Peyer's patch (tissue), 4 donors: ENCODE data around the gene R3HDM2. TPM values are rescaled to one million over a fixed set of nuclear protein-coding genes. Genes with fewer than 3 reads are reported as not detected.

ENCODE experiments used
- DNase-seq, 3 donors: peaks; one replicate each; pipeline ENCODE4 v3.0.0-alpha.2; 2017 to 2019
- H3K27ac ChIP-seq, 4 donors: fragments of 200-600 bp; sonication (generic); one replicate each; pipeline ENCODE4 v1.5.1; 2016 to 2019
- H3K27me3 ChIP-seq, 2 donors: fragments of 200-600 bp; sonication (generic); one replicate each; pipeline ENCODE4 v1.5.1; 2019
- H3K36me3 ChIP-seq, 3 donors: fragments of 200-600 bp; sonication (generic); one replicate each; pipeline ENCODE4 v1.5.1; 2016 to 2019
- H3K4me1 ChIP-seq, 4 donors: fragments of 200-600 bp; sonication (generic); one replicate each; pipeline ENCODE4 v1.5.1; 2016 to 2019
- H3K4me3 ChIP-seq, 4 donors: fragments of 200-600 bp; sonication (generic); 1 replicate in 3 of 4; 2 replicates in 1 of 4; pipeline ENCODE4 v1.5.1; 2016 to 2019; ENCODE audit warnings: mild to moderate bottlenecking in 1 of 4
- H3K9me3 ChIP-seq, 4 donors: fragments of 200-600 bp; sonication (generic); one replicate each; pipeline ENCODE4 v1.5.1; 2016 to 2019; ENCODE audit warnings: mild to moderate bottlenecking in 1 of 4
- POLR2A ChIP-seq, 2 donors: fragments of 450-650 bp; IDR thresholded peaks; one replicate each; pipeline ENCODE4 v1.5.1; 2017; ENCODE audit warnings: antibody characterized with exemption in 2 of 2, mild to moderate bottlenecking in 2 of 2, moderate library complexity in 2 of 2
- total RNA-seq, 4 donors: library from RNA; depleted of rRNA; stranded (reverse); fragments of >200 nt; gene quantifications; one replicate each; pipeline ENCODE4 v1.1.0, GENCODE V29; 2016
- TF ChIP-seq, protein P1 (sequence below), 6 experiments: fragments of 450-650 bp in 4 of 6; fragments of 200-600 bp in 2 of 6; sonication (generic) in 1 of 6; IDR thresholded peaks; one replicate each; pipeline ENCODE4 v1.5.1; 2017 to 2019; ENCODE audit warnings: antibody characterized with exemption in 6 of 6, mild to moderate bottlenecking in 3 of 6, moderate library complexity in 1 of 6

The R3HDM2 gene
- total RNA-seq, 4 donors from 2014 or later, result 23.1 to 145 (median 54.8) TPM

DNA sequence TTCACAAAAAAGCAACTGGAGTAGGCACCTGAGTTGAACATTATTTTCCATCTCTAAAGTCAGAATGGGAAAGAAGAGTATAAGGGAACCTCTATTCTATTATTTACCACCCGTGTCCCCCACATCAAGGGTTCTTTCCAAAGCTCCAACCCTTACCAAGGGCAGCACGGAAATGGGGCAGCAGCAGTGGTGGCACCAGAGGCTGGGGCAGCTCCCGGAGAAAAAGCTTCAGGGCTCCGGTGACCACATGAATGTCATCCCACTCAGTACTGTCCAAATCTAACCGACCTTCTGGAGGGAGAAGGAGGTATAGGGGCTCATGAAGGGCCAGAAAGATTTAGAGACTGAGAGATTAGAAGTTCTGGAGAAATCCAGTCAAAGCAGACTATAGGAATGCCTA is 43.0 kb upstream of the R3HDM2 start:
- TF ChIP-seq, protein P1, sequence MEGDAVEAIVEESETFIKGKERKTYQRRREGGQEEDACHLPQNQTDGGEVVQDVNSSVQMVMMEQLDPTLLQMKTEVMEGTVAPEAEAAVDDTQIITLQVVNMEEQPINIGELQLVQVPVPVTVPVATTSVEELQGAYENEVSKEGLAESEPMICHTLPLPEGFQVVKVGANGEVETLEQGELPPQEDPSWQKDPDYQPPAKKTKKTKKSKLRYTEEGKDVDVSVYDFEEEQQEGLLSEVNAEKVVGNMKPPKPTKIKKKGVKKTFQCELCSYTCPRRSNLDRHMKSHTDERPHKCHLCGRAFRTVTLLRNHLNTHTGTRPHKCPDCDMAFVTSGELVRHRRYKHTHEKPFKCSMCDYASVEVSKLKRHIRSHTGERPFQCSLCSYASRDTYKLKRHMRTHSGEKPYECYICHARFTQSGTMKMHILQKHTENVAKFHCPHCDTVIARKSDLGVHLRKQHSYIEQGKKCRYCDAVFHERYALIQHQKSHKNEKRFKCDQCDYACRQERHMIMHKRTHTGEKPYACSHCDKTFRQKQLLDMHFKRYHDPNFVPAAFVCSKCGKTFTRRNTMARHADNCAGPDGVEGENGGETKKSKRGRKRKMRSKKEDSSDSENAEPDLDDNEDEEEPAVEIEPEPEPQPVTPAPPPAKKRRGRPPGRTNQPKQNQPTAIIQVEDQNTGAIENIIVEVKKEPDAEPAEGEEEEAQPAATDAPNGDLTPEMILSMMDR (IDR thresholded peaks at IDR 0.05), result no peak
- TF ChIP-seq POLR2A (IDR thresholded peaks at IDR 0.05), result no peak
- Histone ChIP-seq H3K27me3 (peaks cover 0 to 11% of the 10 kb centered on the region in 2 donors), H3K9me3 (no peaks in the 10 kb centered on the region), H3K4me1 (peaks cover 8 to 36% (median 20%) of the 10 kb centered on the region in 4 donors), H3K27ac (no peak overlapping the region), H3K4me3 (no peak overlapping the region), H3K36me3 (peaks cover 0 to 9% (median 0%) of the 10 kb centered on the region in 3 donors)
- DNase-seq, result no peak

DNA sequence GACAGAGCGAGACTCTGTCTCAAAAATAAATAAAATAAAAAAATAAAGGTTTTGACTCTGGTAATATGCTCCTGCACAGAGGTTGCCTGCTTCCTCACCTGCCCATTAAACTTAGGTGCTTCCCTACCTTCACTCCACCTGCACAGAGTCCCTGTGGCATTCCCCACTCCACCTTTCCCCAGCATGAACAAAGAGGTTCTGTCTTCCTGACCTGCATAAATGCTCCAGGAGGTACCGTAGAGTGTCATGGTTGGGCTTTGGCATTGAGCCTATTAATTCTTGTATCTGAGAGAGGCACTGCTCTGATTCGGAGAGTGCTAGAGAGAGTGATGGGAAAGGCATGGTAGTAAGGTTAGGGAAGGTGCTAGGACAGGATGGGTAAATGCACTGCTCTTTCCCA is 42.5 kb upstream of the R3HDM2 start:
- H3K27ac ChIP-seq, result no peak overlapping the region
- peaks cover 0 to 9% (median 0%) of the 10 kb centered on the region in 3 donors for H3K36me3 ChIP-seq
- H3K9me3 ChIP-seq, result no peaks in the 10 kb centered on the region
- peaks cover 8 to 36% (median 18%) of the 10 kb centered on the region in 4 donors for H3K4me1 ChIP-seq
- TF ChIP-seq POLR2A (IDR thresholded peaks at IDR 0.05), result no peak
- TF ChIP-seq, protein P1 (IDR thresholded peaks at IDR 0.05), result no peak
- H3K27me3 ChIP-seq, result peaks cover 0 to 11% of the 10 kb centered on the region in 2 donors
- H3K4me3 ChIP-seq, result no peak overlapping the region
- DNase-seq, result no peak

DNA sequence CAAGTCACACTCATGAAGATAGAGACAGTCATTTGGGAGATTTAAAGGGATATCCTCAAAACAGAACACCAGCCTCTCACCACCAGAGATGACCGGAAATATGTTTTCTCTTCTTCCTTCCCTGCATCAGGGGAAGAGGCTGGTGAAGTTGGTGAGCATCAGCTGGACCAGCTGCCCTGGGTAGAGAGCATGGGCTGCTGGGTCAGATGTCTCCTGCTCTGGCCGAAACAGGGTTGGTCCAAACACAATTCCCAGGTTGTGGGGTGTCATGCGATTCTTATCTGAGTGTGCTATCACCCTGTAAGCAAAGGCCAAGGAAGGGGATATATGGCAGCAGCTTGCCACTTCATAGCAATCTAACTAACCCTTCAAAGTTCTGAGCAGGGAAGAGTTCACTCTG is 41.5 kb upstream of the R3HDM2 start:
- TF ChIP-seq, protein P1 (IDR thresholded peaks at IDR 0.05), result no peak
- no peak for TF ChIP-seq POLR2A (IDR thresholded peaks at IDR 0.05)
- Histone ChIP-seq H3K4me1 (peaks cover 8 to 36% (median 16%) of the 10 kb centered on the region in 4 donors), H3K4me3 (no peak overlapping the region), H3K9me3 (no peaks in the 10 kb centered on the region), H3K36me3 (peaks cover 0 to 9% (median 0%) of the 10 kb centered on the region in 3 donors), H3K27me3 (peaks cover 0 to 11% of the 10 kb centered on the region in 2 donors), H3K27ac (no peak overlapping the region)
- no peak for DNase-seq

DNA sequence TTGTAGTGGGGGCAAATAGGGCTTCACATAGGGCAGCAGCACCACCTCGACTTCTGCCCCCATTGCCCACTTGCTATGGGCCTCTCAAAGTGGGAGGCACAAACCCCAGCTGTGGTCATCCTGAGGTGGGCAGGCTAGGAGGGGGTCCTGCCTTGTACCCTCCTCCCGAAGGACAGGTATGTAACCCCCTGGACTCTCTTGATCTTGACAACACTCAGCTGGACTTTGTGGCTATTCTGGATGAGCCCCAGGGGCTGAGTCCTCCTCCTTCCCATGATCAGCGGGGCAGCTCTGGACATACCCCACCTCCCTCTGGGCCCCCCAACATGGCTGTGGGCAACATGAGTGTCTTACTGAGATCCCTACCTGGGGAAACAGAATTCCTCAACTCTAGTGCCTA is 40.8 kb upstream of the R3HDM2 start:
- Histone ChIP-seq H3K27ac (peak overlapping the region in 1 of 4 donors; percentile 70), H3K4me3 (no peak overlapping the region), H3K4me1 (peaks cover 8 to 36% (median 16%) of the 10 kb centered on the region in 4 donors), H3K36me3 (peaks cover 0 to 9% (median 0%) of the 10 kb centered on the region in 3 donors), H3K9me3 (no peaks in the 10 kb centered on the region), H3K27me3 (peaks cover 0 to 11% of the 10 kb centered on the region in 2 donors)
- DNase-seq, result no peak
- TF ChIP-seq POLR2A (IDR thresholded peaks at IDR 0.05), result no peak
- TF ChIP-seq, protein P1 (IDR thresholded peaks at IDR 0.05), result no peak

DNA sequence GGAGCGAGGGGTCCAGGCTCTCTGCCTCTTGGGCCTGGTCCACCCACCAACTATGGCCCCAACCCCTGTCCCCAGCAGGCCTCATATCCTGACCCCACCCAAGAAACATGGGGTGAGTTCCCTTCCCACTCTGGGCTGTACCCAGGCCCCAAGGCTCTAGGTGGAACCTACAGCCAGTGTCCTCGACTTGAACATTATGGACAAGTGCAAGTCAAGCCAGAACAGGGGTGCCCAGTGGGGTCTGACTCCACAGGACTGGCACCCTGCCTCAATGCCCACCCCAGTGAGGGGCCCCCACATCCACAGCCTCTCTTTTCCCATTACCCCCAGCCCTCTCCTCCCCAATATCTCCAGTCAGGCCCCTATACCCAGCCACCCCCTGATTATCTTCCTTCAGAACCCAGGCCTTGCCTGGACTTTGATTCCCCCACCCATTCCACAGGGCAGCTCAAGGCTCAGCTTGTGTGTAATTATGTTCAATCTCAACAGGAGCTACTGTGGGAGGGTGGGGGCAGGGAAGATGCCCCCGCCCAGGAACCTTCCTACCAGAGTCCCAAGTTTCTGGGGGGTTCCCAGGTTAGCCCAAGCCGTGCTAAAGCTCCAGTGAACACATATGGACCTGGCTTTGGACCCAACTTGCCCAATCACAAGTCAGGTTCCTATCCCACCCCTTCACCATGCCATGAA is 40.3 kb upstream of the R3HDM2 start:
- H3K36me3 ChIP-seq, result peaks cover 0 to 9% (median 0%) of the 10 kb centered on the region in 3 donors
- H3K27ac ChIP-seq, result peak overlapping the region in 3 of 4 donors; percentile 44 to 70 (median 50)
- peak in 2 of 3 donors; percentile 71 to 77 for DNase-seq
- H3K4me1 ChIP-seq, result peaks cover 8 to 31% (median 13%) of the 10 kb centered on the region in 4 donors
- no peak overlapping the region for H3K4me3 ChIP-seq
- H3K27me3 ChIP-seq, result peaks cover 0 to 5% of the 10 kb centered on the region in 2 donors
- TF ChIP-seq POLR2A (IDR thresholded peaks at IDR 0.05), result no peak
- TF ChIP-seq, protein P1 (IDR thresholded peaks at IDR 0.05), result no peak
- no peaks in the 10 kb centered on the region for H3K9me3 ChIP-seq
